NCI-H2227 treated with DMSO at 0.1 percent for 48 hours (cell line): ENCODE measurements around the gene C19orf12.
A peak's percentile ranks its signal among the peaks of the same experiment; 100 is the strongest.
"Not testable (repeated sequence)": the region's sequence is repeated elsewhere in the genome, so short reads cannot be mapped to it uniquely, and the experiment has no call there.

Source experiments
- DNase-seq: peaks from one replicate; lab custom pipeline; 2025; lab: John Stamatoyannopoulos, UW

The C19orf12 gene

DNA sequence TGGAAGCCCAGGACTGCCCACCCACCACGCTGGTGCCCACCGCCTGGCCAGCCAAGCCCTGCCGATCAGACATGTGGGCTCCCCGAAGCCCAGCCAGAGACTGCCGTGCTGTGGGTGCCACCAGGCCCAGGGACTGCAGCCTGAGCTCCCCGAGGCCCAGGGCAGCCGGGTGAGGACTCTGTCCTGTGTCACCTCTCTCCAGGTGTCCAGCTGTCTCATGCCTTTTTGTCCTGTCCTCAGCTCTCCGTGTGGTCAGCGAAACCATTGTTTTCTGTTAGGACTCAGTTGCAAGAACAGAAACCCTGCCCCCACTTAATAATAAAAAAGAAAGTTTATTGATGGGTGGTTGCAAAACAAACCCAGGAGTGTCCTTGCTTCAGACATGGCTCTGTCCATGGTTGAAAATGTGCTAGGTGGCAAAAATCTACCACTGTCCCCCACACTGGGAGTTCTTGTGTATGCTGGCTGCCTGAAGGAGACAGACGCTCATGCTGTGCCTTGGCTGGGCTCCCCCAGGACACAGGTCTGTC, 39.9 kb downstream of the C19orf12 start:
- no peak for DNase-seq

DNA sequence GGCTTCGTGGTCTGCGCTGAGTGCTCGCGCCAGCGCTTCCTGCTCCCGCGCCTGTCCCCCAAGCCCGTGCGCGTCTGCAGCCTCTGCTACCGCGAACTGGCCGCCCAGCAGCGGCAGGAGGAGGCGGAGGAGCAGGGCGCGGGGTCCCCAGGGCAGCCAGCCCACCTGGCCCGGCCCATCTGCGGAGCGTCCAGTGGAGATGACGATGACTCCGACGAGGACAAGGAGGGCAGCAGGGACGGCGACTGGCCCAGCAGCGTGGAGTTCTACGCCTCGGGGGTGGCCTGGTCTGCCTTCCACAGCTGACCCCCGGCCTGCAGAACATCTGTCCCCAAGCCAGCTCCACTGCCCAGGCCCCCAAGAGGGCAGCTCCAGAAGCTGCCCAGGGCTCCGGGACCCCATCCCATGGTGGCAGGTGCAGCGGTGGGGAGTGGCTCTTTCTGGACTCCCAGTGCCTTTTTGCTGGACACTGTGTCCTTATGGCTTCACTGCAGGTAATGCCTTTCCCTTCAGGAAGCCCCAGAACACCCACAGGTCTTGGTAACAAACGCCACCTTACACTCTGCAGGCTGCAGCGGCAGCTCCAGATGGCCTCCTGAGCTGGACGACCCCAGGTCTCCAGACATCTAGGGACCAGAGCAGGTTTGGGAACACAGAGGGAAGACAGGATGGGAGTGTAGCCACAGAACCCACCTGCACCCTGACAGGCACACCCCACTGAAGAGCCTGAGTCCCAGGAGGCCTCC, 40.5 kb downstream of the C19orf12 start:
- DNase-seq: no peak

DNA sequence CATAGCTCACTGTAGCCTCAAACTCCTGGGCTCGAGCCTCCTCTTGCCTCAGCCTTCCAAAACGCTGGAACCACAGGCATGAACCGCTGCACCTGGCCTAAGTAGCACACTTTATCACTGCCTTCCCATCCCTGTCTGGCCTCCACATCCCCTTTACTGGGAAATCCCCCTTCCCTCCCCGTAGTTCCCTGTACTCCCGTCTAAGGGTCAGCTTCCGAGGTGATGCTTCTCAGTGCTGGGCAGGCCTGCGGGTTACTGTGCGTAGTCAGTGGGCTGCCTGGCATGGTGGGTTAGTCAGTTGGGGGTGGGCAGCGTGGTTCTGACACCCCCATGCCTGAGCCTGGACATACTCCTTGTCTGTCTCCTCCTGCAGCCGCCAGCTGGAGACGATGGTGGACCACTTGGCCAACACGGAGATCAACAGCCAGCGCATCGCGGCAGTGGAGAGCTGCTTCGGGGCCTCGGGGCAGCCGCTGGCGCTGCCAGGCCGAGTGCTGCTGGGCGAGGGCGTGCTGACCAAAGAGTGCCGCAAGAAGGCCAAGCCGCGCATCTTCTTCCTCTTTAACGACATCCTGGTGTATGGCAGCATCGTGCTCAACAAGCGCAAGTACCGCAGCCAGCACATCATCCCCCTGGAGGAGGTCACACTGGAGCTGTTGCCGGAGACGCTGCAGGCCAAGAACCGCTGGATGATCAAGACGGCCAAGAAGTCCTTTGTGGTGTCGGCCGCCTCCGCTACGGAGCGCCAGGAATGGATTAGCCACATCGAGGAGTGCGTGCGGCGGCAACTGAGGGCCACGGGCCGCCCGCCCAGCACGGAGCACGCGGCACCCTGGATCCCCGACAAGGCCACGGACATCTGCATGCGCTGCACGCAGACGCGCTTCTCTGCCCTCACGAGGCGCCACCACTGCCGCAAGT, 41.4 kb downstream of the C19orf12 start:
- DNase-seq: no peak

DNA sequence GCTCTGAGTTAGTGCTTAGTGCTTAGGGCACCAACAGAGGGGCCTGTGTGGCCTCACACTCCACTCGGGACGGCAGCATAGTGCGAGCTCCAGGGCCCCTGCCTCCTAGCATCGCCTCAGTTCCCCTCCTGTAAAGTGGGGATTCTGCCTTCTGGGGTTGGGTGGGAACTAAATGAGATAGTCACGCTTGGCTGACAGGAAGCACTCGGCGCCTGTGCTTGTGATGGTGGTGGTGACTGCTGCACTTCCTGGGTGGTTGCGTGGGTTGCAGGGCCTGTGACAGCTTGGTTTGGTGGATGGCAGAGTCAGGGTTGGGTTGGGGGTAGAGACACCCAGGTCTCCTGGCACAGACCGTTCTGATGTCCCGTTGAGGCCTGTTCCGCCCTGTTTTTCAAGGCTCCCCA, 42.1 kb downstream of the C19orf12 start:
- DNase-seq: no peak

DNA sequence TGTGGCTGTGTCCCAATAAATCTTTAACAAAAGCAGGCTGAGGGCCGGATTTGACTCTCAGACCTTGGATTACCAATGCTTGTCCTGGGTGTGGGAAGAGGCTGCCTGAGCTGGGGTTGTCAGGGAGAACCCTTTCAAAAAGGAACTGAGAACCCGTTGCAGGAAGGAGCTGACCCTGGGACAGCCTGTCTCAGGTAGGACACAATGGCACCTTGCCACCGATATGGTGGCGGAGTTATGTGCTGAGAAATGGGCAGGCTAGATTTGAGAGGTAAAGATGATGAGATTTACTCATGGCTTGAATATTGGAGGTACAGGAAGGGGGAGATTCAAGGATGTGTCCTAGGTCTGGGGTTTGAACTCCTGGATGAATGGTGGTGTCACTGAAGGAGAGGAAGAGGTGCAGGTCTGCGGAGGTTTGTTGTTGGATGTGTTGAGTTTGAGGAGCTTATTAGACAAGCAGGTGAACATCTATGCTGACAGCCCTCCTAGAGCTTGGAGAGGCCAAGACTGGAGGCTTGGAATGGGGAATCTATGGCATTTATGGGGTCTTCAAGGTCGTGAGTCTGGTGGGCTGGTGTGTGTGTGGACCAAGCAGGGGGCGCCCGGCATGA, 42.6 kb downstream of the C19orf12 start:
- DNase-seq: no peak

DNA sequence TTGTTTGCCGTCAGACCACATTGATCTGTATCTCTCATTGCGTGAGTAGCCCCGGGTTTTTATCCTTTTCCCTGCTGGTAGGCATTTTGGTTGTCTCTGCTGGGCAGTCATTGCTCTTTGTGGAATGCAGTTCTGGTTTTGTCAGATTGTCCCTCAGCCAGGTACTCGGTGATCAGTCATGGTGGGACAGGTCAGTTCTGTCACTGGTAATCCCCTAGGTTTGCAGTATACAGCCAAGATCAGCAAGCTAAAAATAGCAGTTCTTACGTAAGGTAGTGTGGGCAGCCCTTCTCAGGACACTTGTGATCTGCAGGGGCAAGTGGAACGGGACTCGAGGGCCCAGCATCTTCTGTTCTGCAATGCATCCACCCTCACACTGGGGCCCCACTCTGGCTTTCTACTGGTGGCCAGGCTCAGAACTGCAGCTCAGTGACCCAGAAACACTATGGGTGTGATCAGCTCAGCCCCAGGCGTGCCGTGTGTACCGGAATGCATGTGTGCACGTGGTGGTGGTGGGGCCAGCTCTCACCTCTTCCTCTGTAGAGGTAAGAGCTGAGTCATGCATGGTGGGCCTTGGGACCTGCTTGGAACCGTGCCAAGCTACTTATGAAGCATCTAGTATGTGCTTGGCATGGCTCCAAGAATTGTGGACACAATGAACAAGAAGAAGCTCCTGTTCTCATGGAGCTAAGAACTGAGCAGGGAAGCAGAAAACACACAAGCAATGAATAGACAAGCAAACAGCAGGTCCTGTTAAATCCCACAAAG, 43.5 kb downstream of the C19orf12 start:
- DNase-seq: peak; percentile 83

DNA sequence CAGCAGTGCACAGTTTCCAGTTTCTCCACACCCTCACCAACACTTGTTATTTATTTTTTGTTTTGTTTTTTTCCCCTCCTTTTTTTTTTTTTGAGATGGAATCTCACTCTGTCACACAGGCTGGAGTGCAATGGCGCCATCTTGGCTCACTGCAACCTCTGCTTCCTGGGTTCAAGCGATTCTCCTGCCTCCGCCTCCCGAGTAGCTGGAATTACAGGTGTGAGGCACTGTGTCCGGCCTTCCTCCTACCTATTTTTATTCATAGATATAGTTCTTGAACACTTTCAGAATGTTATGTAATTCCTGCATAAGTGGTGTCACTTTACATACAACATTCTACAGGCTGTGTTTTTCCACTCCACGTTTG, 44.1 kb downstream of the C19orf12 start:
- not testable (repeated sequence) for DNase-seq

DNA sequence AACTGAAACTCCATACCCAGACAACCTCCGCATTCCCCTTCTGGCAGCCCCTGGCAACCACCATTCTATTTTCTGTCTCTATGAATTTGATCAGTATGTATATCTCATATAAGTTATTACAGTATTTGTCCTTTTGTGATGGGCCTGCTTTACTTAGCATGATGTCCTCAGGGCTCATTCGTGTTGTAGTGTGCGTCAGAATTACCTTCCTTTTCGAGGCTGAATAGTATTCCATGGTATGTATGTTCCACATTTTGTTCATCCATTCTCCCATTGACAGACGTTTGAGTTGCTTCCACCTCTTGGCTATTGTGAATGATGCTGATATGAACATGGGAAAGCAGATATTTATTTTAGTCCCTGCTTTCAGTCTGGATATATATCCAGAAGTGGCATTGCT, 44.8 kb downstream of the C19orf12 start:
- DNase-seq: no peak

DNA sequence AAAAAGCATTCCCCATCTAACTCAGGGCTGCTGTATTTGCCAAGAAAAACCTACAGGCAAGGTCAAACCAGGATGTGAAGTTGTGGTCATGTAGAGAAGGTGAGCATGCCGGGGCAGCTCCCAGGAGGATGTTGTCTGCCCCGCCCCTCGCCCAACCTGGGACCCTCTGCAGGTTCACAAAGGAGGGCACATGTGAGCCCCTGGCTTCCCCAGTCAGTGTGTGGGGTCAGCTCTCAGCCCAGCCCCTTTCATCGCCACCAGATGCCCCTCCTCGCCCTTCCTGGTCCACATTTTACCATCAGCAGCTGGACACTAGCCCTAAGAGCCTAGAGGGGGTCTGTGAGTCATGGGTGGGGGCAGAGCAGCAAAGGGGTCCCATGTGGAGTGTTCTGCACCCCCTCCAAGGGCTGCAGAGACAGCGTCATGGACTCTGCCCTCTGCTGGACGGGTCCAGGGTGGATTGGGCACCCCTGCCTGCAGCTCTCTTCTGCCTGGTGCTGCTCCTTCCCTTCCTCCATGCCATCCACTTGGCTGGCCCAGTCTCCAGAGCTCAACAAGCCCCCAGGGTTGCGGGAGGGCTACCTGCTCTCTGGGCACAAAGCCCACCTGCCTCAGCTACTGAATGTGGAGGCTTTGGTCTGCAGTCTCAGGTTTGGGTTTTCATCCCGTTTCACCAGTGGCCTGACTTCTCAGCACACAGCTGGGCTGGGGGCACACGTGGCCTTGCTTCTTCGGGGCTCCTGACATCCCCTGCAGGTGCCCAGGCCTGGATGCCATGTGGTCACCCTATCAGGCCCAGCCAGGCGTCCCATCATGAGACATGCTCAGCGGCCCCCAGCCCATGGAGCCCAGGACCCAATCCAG, 46.1 kb downstream of the C19orf12 start:
- no peak for DNase-seq

DNA sequence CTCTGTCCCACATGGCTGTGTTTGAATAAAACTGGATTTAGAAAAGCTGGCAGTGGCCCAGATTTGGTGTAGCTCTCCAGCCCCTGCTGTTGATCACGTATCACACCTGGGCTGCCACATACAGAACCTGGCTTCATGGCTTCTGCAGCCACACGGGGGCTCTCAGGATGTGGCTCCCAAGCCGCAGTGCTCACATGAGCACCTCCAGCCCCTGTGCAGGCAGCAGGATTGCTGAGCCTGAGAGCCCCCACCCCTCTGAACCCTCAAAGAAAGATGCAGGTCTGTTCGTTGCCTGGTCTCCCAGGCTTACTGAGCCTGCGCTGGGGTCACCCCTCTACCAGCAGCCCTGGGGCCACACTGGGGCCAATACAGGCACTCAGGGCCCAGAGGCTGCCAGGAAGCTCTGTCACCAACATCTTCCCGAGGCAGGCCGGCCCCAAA, 47.1 kb downstream of the C19orf12 start:
- no peak for DNase-seq

DNA sequence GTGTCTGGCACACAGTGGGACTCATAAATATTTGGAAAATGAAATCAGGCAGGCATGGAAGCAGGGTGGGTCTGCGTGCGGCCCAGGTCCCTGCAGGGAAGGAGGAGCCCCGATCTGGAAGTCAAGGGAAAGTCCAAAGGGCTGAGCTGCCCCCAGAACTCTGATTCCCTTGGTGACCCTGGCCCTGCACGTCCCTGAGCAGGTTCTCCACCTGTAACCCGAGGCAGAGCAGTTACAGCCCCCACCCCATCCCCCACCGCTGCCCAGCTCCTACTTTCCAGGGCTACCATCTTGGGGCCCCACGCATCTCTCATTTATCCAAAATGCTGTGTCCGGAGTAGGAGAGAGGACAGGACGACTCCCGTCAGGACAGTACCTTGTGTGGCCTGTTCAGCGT, 47.7 kb downstream of the C19orf12 start:
- DNase-seq: no peak

DNA sequence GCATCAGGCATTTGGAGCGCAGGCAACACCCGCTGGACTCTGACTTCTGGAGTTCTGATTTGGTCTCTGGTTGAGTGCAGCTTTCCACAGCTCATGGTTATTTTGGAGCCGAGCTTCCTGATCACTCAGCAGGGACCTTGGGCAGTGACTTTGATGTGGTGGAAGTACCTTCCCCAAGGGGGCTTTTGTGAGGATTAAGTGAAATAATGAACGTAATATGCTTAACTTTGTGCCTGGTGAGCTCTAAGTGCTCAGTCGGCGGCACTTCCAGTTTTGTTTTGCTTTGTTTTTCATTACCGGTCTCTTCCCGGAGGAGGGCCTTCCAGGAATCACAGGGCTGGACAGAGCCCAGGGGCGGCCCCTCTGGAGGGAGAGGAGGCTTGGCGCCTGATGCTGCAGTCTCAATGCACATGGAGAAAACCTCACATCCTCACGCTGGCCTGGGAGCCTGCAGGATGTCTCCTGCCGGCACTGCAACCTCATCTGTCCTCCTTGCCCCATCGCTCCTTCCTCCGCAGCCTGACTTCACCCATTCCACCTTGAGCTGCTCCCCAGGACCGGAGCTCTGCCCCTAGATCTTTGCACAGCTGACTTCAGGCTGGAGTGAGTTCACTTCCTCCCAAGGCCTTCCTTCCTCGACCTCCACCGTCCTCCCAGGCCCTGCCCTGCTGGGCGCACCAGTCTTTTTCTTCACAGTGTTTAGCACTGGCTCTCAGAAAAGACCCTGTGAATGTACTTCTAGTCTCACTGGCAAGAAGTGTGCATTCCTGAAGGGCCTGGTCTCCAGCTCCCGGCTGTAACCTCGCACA, 48.3 kb downstream of the C19orf12 start:
- DNase-seq: peak; percentile 61

DNA sequence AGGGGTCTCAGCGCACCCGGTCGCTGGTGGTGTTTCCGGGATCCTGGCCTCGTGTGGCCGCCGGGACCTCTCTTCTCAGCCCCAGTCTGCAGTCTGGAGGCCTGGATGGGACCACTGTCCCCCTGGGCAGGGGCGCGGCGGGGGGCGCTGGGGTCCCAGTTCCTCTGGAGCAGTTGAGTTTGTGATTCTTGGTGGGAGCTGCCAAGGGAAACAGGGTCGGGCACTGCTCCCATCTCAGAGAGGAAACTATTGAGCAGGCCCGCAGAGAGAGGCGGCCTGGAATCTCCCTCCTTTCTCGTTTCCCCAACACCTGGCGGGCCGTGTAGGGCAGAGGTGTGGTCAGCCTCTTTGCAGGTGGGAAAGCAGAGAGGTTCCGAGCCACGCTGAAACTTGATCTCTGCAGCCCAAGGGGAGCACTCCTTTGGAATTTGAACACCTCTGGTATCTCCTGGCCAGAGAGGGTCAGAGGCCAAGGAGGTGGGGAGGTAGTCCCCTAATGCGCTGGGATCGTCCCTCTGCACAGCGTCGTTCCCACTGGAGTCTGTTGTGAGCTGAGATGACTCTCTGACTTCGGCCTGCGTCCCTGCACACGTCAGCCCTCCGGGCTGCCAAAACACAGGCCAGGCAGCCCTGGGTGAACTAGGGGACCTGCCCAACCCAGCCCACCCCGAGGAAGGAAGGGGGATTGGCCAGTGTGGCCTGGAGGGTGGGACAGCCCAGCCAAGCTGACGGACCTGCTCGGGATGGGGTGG, 49.1 kb downstream of the C19orf12 start:
- DNase-seq: no peak

DNA sequence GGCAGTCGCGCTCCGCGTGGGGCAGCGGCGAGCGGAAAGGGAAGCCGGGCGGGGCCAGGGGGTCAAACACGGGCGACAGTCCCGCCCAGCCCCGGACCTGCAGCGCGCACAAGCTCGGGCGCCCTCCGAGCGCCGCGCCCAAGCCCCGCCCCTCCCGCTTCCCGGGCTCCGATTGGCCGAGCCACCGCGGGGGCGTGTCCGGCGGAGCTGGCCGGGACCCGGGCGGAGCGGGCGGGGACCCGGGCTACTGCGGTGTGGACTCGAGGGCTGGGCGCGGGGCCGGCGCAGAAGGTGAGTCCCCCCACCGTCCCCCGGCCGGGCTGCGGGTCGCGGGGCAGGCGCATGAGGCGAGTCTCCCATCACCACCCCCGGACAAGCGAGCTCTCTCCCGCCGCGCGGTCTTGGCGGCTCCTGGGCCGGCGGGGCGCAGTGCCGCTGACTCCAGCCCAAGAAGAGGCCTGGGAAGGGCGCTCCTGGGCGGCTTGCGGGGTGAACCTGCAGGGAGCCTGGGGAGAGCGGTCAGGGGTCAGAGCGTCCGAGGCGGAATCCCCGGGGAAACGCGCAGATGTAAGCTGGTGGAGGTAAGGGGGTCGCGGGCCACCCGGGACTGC, 49.7 kb downstream of the C19orf12 start, which contains the start of gene PLEKHF1:
Gene PLEKHF1, plus strand, starts transcription at position 247 of the 611 bp plus-strand sequence. CDS start 8,379 bp downstream, outside the sequence.
- peak; percentile 94 for DNase-seq

DNA sequence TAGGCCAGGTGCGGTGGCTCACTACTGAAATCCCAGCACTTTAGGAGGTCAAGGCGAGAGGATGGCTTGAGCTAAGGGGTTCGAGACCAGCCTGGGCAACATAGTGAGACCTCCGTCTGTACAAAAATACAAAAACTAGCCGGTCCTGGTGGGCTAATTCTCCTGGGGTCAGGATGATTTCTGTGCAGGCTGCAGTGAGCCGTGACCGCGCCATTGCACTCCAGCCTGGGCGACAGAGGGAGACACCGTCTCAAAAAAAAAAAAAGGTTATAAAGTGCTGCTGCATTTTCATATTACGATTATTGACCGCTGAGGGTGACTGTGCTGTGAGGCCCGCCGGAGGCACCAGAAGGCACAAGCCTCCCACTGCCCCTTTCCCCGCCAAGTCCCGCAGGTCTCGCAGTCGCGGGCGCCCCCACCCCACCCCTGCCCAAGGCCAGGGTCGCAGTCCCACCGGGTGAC, 50.3 kb downstream of the C19orf12 start:
- DNase-seq: no peak

DNA sequence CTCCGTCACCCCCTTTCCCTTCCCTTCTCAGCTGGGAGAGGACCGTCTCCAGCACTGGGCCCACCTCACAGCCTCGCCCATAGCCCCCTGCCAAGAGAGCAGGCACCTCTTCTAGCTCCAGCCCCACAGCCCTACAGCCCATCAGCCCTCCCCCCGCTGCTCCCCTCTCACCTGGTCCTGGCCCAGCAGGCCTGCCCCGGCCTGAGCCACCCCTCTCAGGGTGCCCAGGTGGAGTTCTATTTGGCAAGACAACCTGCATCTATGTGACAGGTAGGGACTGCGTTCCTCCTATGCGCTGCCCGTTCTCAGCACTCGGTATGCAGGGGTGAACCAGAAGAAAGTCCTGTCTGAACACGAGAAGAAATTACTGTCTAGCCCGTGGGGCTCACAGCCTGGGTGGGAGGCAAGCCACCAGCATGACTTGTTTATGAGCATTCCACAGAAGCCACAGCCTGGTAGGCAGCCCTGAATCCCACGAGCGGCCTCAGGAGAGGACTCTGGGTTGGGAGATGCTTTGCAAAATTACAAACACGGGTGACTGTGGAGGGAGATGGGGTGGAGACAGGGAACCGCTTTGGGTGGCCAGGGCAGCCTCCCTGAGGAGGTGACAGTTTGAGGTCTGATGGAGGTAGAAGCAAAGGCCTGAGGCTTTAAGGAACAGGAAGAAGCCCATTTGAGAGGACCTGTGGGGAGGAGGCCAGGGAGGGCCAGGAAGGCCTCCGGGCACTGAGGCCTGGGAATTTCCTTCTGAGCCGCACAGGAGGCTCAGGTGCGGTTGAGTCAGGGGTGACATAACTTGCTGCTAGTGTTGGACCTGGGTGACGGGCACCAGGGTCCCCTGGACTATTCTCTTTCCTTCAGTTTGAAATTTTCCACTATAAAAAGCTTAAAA, 51.0 kb downstream of the C19orf12 start:
- no peak for DNase-seq
